GM18517 (cell line): Measurements from ENCODE around the gene MRPS24.
"Not testable (repeated sequence)": the region's sequence is repeated elsewhere in the genome, so short reads cannot be mapped to it uniquely, and the experiment has no call there.

Source experiments
- ATAC-seq: cut with Tn5 transposase; IDR thresholded peaks from one replicate; pipeline ENCODE4 v1.9.1; 2021; ENCODE audit warnings: mild to moderate bottlenecking, moderate library complexity; ENCODE audit not compliant: unreplicated experiment

Gene MRPS24

DNA sequence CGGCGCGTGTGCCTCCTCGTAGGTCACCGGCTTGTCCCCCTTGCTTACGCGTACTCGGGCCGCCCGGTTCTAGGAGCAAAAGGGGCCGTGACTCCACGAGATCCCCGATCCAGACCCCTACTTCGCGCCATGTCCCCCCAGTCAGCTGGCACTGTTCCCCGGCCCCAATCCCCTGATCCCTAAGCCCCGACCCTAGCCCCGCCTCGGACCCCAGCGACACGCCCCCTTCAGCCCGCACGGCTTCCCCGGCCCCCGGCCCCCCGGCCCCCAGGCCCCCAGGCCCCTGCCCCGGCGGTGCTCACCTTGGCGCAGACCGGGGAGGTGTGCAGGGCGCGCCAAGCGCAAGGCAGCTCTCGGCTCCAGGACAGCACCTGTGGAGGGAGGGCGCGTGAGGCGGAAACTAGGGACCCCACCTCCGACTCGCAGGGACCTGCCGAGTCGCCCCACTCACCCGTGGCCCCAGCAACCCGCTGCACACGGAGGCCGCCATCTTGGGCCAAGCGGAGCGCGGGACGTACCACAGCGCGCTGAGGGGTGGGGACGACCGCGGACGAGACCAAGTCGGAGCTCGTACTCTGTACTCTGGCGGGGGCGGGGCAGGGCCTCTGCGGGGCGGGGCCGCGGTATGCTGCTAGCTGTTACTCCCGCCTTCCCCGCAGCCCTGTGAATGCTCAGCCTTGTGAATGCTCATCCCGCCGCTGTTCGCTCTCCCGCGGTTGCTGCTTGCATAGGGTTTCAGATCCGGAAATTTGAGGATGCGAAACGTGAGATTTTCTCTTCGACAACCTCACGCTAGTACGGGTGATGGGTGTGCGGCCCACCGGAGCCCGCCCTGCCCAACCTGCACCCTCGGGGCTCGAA lies at the start of gene MRPS24:
TSS of gene MRPS24 (minus strand) at position 512 of the 861 bp plus-strand sequence. CDS start at position 490, 22 bp downstream.
- peak; percentile 84 for ATAC-seq

DNA sequence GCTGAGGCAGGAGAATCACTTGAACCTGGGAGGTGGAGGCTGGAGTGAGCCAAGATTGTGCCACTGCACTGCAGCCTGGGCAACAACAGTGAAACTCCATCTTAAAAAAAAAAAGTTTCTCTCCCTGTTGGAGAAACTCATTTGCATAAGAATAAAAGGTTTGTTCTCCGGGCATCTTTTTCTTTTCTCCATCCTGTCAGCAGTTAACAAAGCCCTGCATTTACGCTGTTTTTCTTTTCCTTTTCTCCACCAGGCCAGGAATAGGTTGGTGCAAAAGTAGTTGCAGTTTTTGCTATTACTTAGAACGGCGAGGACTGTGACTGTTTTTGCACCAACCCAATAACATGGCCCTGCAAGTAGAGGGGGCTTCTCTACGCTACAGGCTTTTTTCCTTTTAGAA lies 46.6 kb upstream of the MRPS24 start:
- no peak for ATAC-seq

DNA sequence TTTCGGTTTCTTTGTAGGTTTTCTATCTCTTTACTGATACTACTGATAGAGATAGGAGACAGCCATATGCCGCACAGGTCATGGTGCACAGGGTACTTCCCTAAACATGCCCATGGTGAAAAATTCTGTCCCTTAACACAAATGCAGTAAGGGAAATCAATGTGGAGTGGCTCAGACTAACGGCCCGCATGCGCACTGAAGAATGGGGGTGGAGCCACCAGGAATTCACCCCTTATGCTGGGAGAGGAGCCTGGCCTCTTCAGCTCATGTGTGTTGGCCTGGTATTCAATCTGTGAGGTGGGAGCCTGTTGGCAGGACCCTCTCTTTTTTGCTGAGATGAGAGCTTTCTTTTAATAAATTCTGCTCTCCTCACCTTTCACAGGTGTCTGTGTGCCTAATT lies 45.5 kb upstream of the MRPS24 start:
- no peak for ATAC-seq

DNA sequence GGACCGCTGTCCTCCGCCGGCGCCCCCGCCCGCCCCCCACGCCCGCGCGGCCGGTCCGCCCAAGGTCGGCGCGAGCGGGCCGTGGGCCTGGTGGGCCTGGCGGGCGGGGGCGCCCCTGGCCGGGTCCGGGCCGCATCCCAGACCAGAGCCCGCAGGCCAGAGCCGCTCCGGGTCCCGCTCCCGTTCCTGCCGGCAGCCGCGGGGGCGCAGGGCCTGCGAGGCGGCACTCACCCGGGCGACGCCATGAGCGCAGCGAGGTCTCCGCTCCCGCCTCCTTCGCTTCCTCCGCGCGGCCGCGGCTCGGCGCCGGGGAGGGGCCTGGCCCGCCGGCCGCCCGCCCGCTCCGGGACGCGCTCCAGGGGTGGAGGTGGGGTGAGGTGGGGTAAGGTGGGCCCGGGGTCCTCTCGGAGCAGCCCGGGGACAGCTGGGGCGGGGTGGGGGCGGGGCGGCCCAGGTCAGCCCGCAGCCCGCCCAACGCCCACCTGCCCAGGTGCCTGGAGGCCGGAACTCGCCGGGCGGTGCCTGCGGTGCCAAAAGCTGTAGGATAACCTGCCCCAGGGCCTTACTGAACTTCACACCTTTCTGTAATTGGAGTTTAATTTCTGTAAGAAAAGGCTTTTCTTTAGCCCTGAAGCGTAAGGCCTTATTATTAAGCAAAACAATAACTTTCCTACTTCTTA lies 37.2 kb upstream of the MRPS24 start, which contains the start of gene URGCP:
TSS of gene URGCP (minus strand) at position 266 of the 680 bp plus-strand sequence. CDS start at position 245, 21 bp downstream.
- peak; percentile 45 for ATAC-seq

DNA sequence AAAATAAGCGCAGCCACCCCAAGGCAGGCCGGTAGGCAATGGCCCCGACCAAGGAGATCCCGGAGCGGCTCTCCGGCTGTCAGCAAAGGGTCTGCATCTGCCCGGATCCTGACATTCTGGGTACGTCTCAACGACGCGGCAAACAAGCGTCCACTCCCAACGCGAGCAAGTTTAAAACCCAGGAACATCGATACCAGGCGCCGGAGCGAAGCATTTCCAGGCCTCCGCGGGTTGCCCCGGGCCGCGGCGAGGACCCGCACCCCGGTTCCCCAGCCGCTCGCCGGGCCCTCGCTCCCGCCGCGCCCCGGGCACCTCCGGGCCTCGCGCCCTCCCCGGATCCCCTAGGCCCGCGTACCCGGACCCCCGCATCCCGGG lies 36.6 kb upstream of the MRPS24 start:
- peak; percentile 29 for ATAC-seq

DNA sequence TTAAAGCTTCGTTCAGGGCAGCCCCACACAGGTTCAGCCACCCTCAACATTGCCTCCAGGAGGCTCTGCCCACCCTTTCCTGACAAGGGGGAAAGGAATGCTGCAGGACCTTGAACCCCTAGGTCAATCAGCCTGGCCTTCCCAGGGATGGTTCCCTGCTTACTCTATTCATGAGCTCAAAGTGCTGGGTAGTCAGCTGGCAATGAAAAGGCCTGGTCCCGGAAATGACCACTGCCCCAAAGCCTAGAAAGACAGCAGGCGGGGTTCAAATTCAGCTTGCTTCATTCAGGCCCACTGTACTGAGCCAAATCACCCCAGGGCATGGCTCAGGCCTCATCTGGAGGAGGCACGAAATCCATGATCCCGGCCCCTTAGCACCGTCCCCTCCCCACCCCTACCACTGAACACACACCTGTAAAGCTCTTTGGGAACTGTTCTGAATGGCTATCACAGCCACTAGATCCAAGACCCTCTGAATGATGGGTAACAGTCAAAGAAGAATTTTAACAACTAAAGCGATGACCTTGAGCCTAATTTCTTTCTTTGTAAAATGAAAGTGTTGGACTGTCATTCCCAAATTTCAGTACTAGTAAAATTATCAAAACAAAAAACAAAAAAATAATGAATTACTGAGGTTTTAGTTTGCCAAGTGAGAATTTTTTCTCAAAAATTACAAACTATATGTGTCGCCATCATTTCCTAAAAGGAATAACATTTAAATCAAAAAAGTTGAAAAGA lies 36.1 kb upstream of the MRPS24 start:
- ATAC-seq: no peak

DNA sequence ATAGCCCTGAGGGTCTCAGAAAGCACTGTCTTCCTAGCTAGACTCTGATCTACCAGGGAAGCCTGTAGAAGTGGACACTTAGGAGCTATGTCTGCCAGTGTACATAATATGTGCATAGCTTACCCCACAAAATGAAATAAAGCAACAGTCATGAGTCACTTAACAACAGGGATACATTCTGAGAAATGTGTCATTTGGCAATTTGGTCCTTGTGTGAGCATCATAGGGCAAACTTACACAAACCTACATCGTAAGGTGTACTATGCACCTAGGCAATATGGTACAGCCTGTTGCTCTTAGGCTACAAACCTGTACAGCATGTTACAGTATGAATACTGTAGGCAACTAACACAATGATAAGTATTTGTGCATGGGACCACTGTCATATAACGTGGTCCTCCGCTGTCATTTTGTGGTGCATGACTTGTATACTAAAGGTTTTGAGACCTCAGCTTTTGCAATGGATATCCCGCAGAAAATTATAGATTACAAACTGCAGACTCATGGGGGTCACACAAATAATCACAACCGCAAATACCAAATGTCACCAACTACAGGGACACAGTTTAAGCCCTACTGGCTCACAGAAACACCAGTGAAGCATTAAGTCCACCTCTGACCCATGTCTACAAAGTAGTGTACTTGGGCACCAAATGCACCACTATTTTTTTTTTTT lies 35.4 kb upstream of the MRPS24 start:
- no peak for ATAC-seq

DNA sequence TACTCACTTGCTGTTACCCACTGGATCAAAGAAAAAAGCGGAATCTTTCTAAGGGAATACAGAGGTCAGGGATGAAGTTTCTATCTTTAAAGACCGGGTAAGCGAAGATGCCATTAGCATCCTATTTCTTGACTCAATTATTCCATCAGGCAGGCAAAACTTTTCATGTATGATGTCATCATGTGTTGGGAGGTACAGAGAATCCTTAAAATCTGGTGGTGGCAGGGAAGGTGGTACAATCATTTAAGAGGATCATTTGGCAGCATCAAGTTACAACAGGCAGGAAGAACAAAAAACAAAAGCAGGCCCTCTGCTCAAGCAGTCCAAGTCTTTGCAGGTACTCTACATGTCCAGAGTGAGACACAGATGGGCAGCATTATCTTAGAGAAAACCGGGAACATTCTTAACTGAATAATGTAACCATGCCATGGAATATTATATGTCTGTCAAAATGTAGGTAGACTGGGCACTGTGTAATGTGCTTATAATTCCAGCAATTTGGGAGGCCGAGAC lies 33.3 kb upstream of the MRPS24 start:
- no peak for ATAC-seq

DNA sequence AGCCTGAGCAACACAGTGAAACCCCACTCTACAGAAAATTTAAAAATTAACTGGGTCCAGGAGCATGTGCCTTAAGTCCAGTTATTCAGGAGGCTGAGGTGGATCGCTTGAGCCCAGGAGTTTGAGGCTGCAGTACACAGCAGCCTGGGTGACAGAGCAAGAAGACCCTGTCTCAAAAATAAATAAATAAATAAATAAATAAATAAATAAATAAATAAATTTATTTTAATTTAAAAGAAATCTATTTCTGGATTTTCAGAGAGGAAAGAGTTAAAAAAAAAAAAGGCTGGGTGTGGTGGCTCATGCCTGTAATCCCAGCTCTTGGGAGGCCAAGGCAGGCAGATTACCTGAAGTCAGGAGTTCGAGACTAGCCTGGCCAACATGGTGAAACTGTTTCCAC lies 29.3 kb upstream of the MRPS24 start:
- not testable (repeated sequence) for ATAC-seq

DNA sequence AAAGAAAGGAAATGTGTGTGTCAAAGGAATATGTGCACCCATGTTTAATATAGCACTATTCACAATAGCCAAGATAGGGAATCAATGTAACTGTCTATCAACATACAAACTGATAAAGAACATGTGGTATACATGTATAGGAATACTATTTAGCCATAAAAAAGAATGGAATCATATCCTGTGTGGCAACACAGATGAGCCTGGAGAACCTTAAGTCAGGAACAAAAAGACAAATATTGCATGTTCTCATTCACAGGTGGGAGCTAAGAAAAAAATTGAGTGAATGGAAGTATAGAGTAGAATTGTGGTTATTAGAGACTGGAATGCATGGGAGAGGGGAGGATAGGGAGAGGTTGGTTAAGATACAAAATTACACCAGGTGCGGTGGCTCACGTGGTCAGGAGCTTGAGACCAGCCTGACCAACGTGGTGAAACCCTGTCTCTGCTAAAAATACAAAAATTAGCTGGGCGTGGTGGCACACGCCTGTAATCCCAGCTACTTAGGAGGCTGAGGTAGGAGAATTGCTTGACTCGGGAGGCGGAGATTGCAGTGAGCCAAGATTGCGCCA lies 26.6 kb upstream of the MRPS24 start:
- ATAC-seq: no peak

DNA sequence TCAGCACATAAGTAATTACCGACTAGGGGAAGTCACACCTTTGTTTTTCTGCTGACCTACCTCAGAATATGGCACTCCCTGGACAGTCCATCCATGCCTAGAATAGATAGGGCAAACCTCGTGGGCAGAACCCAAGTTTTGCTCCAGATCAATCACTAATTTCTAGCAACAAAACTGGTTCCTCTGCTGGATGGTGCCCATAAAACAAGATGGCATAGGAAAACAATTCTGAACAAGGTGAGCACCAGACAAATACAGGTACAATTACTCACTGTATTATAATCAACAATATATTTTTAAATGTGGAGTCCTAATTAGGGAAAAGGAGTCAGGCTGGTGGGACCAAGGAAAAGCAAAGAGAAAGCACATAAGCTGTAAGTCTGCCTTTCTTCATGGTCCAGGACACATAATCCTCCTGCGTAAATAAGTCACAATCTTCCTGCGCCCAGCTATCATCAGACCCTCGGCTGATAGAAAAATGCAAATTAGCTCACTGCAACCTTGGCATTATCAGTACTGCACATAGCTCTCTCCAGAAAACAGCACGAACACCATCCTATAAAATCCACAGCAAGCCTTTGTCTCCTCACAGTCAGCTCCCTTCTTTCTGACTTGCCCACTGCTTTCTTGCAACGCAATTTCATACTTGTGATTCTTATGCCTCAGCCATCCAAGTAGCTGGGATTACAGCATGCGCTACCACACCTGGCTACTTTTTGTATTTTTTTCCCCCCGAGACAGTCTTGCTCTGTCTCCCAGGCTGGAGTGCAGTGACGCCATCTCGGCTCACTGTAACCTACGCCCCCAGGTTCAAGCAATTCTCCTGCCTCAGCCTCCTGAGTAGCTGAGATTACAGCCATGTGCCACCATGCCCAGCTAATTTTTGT lies 22.0 kb upstream of the MRPS24 start:
- ATAC-seq: no peak

DNA sequence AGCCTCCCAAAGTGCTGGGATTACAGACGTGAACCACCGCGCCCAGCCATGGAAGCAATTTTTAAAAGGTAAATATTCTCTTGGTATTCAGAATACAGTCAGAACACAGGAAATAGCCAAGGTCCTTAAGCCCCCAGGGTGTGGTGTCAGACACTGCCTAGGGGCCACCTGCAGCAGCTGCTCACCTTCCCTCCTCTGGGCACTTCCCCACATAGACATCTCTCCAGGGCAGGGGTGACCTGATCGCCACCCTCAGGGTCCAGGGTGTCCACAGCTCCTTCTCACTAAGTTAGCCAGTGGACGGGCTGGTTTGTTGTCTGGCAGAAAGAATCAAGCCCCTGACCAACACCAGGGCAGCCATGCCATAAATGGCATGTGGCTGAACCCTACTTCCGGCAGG lies 21.2 kb upstream of the MRPS24 start:
- no peak for ATAC-seq

DNA sequence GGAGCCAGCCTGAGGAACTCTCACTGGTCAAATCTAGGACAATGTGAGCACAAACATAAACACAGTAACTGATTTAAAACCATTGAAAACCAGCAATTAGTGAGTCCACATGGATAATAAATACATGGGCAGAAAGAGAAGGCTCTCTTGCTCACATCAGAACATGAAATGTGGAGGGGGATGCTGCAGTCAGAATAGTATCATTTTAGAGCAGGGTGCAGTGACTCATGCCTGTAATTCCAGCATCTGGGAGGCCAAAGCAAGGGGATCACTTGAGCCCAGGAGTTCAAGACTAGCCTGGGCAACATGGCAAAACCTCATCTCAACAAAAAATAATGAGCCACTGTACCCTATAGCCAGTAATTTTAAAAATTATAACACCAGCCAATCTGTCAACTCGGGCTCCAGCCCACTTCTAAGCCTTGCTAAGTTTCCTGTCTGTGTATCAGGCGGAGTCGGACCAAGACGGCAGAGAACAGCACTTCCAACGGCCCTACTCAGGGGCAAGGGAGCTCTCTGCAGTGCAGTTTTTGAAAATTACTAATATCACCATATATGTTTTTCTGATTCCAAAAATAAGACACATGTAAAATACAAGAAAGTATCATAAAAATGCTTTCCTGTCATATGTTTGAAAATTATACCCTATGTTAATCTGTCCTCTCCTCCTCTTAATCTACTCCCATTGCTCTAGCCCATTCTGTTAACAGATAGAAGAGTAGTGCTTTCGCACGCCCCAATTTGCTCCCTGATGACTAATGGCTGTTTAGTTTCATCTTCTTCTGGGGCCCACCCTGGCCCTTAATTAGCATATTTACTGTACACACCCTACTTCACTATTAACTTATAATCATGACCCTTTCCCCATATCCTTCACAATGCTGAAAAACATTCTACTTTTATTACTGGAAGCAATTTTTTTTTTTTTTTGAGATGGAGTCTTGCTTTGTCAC lies 20.0 kb upstream of the MRPS24 start:
- ATAC-seq: no peak

DNA sequence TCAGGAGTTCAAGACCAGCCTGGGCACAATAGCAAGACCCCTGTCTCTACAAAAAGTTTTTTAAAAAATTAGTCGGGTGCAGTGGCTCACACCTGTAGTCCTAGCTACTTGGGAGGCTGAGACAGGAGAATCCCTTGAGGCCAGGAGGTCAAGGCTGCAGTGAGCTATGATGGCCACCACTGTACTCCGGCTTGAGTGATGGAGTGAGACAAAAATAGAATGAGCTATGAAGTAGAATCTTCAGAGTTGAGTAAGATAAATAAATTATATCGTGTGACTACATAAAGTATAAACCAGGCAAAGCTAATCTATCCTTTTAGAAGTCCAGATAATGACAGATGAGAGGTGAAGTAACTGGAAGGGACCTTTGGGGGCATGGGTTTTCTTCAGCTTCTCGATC lies 15.3 kb upstream of the MRPS24 start:
- ATAC-seq: no peak

DNA sequence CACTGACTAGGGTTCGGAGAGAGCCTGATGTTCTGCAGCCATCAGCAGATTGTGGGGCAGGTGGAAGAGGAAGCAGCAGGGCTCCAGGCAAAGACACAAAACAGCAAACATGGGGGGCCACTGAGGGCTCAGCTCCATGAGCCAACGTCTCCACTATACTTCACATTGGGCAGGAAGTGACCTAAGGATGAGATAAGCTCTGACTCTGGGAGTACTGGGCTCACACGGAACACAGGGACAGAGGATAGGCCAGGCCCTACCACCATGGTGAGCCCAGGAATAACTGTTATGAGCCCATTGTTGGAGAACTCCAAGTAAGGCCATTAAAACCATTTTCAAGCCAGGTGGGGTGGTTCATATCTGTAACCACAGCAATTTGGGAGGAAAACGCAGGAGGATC lies 14.9 kb upstream of the MRPS24 start:
- no peak for ATAC-seq

DNA sequence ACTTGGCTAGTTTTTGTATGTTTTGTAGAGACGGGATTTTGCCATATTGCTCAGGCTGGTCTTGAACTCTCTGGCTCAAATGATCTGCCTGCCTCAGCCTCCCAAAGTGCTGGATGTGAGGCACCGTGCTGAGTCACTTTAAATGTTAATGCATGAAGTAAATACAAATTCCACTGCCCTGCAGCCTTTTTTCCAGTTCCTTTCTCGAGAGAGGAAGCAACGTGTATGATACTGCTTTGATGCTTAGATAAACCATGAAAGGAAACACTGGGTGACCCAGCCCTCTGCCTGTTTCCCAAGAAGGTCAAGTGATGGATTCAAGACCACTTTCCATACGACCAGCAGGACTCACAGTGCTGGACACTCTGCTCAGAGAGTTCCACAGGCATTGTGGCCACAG lies 11.3 kb upstream of the MRPS24 start:
- ATAC-seq: no peak

DNA sequence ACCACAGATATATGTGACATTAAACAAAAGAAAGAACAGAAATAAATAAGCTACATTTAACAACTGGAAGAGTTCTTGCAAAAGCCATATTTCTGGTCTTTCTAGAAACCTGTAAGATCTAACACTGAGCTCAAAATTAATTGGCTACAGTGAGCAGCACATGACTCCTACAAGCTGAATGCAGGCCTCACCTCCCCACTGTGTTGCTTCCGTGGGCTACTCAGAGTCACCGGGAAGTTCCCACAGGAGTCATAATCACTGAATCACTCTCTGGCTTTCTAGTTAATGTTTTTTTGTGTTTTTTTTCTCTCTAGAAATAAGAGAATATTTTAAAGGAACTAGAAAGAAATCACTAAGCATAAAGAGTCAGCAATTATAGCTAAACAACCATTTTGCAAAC lies 10.2 kb upstream of the MRPS24 start:
- no peak for ATAC-seq

DNA sequence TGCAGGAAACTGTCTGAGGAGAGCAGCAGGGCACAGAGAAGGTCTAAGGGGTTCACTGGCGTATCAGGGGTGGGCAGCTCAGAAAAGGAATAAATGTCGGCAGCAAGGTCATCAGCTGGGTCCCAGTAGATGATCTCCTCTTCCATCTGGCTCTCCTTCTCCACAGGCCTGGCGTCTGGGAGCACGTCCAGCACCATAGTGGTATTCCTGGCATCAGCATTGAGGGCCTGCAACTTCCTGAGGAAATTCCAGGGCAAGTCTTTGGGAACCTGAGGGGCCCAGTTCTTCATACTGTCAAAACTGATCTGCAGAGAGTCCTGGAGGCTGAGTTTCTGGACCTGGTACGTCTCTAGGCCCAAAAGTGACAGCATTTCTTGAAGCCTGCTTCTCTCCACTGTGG lies 9.6 kb upstream of the MRPS24 start:
- no peak for ATAC-seq
